SK-N-SH (cell line): Measurements from ENCODE around the gene EYA3. TPM values are rescaled to one million over a fixed set of nuclear protein-coding genes. Genes with fewer than 3 reads are reported as not detected.

Experiments
- CTCF ChIA-PET: fragments of 300-600, 350-600 bp; formaldehyde crosslinking; extraction: SDS; loops from one replicate; lab custom pipeline; 2021; lab: Yijun Ruan, JAX
- POLR2A ChIA-PET: fragments of 350-600 bp; sonication (Branson Sonifier 250); formaldehyde crosslinking; extraction: SDS; loops from one replicate; lab custom pipeline; 2020; ENCODE audit warnings: antibody characterized with exemption, inconsistent platforms; lab: Yijun Ruan, JAX
- DNase-seq: peaks from one replicate; pipeline ENCODE4 v3.0.0; 2012
- H2AFZ ChIP-seq: fragments of 200-600 bp; sonication (generic); 2 replicates; pipeline ENCODE4 v1.8.1; 2016; ENCODE audit warnings: antibody characterized with exemption, mild to moderate bottlenecking, low read depth
- H3F3A ChIP-seq: fragments of 200-600 bp; sonication (generic); replicated peaks from 2 replicates; pipeline ENCODE3; 2016; ENCODE audit warnings: antibody characterized with exemption, mild to moderate bottlenecking; ENCODE audit not compliant: insufficient read depth
- H3K27ac ChIP-seq, 2 experiments: fragments of 200-500 bp in 1 of 2; fragments of 200-600 bp in 1 of 2; sonication (Bioruptor generic) in 1 of 2; sonication (generic), shearing (Covaris generic) in 1 of 2; 2 replicates each; pipeline versions ENCODE4 v1.5.1 to v1.6.1; 2014 to 2016; ENCODE audit warnings: low read depth in 2 of 2, inconsistent platforms in 1 of 2, low read length in 1 of 2, mild to moderate bottlenecking in 1 of 2, mixed read lengths in 1 of 2
- H3K27me3 ChIP-seq: fragments of 200-600 bp; sonication (generic), shearing (Covaris generic); 2 replicates; pipeline ENCODE4 v1.6.1; 2016; ENCODE audit warnings: mixed run types; ENCODE audit not compliant: insufficient read depth
- H3K36me3 ChIP-seq, 2 experiments: fragments of 200-500 bp in 1 of 2; fragments of 200-600 bp in 1 of 2; sonication (Bioruptor generic) in 1 of 2; sonication (generic) in 1 of 2; replicated peaks in 1 of 2; 2 replicates each; pipeline versions ENCODE3 to v1.5.1; 2014 to 2016; ENCODE audit warnings: low read length in 1 of 2, mild to moderate bottlenecking in 1 of 2; ENCODE audit not compliant: insufficient read depth in 2 of 2, control insufficient read depth in 1 of 2
- H3K4me1 ChIP-seq, 2 experiments: fragments of 200-500 bp in 1 of 2; fragments of 200-600 bp in 1 of 2; sonication (Bioruptor generic) in 1 of 2; sonication (generic), shearing (Covaris generic) in 1 of 2; 2 replicates each; pipeline versions ENCODE4 v1.5.1 to v1.6.1; 2014 to 2016; ENCODE audit warnings: low read depth in 1 of 2, low read length in 1 of 2, mixed run types in 1 of 2; ENCODE audit not compliant: insufficient read depth in 2 of 2, control insufficient read depth in 1 of 2
- H3K4me2 ChIP-seq: fragments of 200-600 bp; sonication (generic), shearing (Covaris generic); 2 replicates; pipeline ENCODE4 v1.6.1; 2017; ENCODE audit warnings: mixed run types
- H3K4me3 ChIP-seq, 2 experiments: fragments of 200-500 bp in 1 of 2; fragments of 200-600 bp in 1 of 2; sonication (Bioruptor generic) in 1 of 2; sonication (generic), shearing (Covaris generic) in 1 of 2; 2 replicates each; pipeline versions ENCODE4 v1.5.1 to v1.8.1; 2014 to 2016; ENCODE audit warnings: low read depth in 2 of 2, inconsistent platforms in 1 of 2, low read length in 1 of 2, mild to moderate bottlenecking in 1 of 2, mixed read lengths in 1 of 2, moderate library complexity in 1 of 2
- H3K79me2 ChIP-seq: fragments of 200-600 bp; sonication (generic); 2 replicates; pipeline ENCODE4 v1.8.1; 2017; ENCODE audit warnings: mild to moderate bottlenecking; ENCODE audit not compliant: insufficient read depth
- H3K9ac ChIP-seq: fragments of 200-600 bp; sonication (generic); 2 replicates; pipeline ENCODE4 v1.6.1; 2017; ENCODE audit warnings: mixed run types
- H3K9me2 ChIP-seq: fragments of 200-600 bp; sonication (generic); 2 replicates; pipeline ENCODE4 v1.6.1; 2017; ENCODE audit warnings: mixed run types
- H3K9me3 ChIP-seq: fragments of 200-600 bp; sonication (generic); 2 replicates; pipeline ENCODE4 v1.6.1; 2017; ENCODE audit warnings: mixed run types, mild to moderate bottlenecking, moderate library complexity
- H4K20me1 ChIP-seq: fragments of 200-600 bp; sonication (generic); 2 replicates; pipeline ENCODE4 v1.6.1; 2017; ENCODE audit warnings: mild to moderate bottlenecking, mixed run types; ENCODE audit not compliant: insufficient read depth
- ELF1 ChIP-seq: IDR thresholded peaks from 2 replicates; pipeline ENCODE4 v1.4.0; 2012
- EZH2phosphoT487 ChIP-seq: fragments of 200-600 bp; sonication (generic); IDR thresholded peaks from 2 replicates; pipeline ENCODE4 v1.6.1; 2017; ENCODE audit warnings: low read depth, mixed run types, mild to moderate bottlenecking, antibody characterized with exemption, moderate library complexity, borderline replicate concordance
- FOXM1 ChIP-seq: IDR thresholded peaks from 2 replicates; pipeline ENCODE4 v1.4.0; 2012; ENCODE audit warnings: low read depth, mild to moderate bottlenecking
- MAX ChIP-seq: IDR thresholded peaks from 2 replicates; pipeline ENCODE4 v1.4.0; 2012; ENCODE audit warnings: low read depth
- MXI1 ChIP-seq: IDR thresholded peaks from 2 replicates; pipeline ENCODE4 v1.6.1; 2012; ENCODE audit warnings: mild to moderate bottlenecking, low read depth, low read length, improper control_type of control experiment
- RFX5 ChIP-seq: IDR thresholded peaks from 2 replicates; pipeline ENCODE4 v1.6.1; 2012; ENCODE audit warnings: mild to moderate bottlenecking, improper control_type of control experiment, low read length
- TCF12 ChIP-seq: IDR thresholded peaks from 2 replicates; pipeline ENCODE4 v1.4.0; 2012
- YY1 ChIP-seq: IDR thresholded peaks from 2 replicates; pipeline ENCODE4 v1.4.0; 2012; ENCODE audit warnings: low read depth, mild to moderate bottlenecking
- WGBS: methylation state at CpG from one replicate; pipeline ENCODE4 v1.1.6; 2017; ENCODE audit warnings: low lambda C conversion rate; 5-methylcytosine and 5-hydroxymethylcytosine counted together
- polyA plus RNA-seq, 3 experiments: library from polyadenylated mRNA; depleted of rRNA; stranded (reverse); fragments of >200 nt; gene quantifications; 2 replicates each; pipeline ENCODE4 v1.2.3, GENCODE V29; 2012
- TF ChIP-seq, protein P1 (sequence below): fragments of 200-600 bp; sonication (generic); IDR thresholded peaks from 2 replicates; pipeline ENCODE4 v1.6.1; 2017; ENCODE audit warnings: antibody characterized with exemption, mild to moderate bottlenecking, moderate library complexity
- TF ChIP-seq, protein P2 (sequence below): IDR thresholded peaks from 2 replicates; pipeline ENCODE4; 2012
- TF ChIP-seq, protein P3 (sequence below): IDR thresholded peaks from 2 replicates; pipeline ENCODE4 v1.6.1; 2012; ENCODE audit warnings: mild to moderate bottlenecking, low read depth, low read length, moderate library complexity

EYA3 gene
- polyA plus RNA-seq, 1 of the 3 experiments (the other 2 are of a cell fraction), result 6.5 TPM

GRCh38 chr1:28062806-28063205 is 25.6 kb downstream of the EYA3 start (continued):
- TF ChIP-seq, protein P1, sequence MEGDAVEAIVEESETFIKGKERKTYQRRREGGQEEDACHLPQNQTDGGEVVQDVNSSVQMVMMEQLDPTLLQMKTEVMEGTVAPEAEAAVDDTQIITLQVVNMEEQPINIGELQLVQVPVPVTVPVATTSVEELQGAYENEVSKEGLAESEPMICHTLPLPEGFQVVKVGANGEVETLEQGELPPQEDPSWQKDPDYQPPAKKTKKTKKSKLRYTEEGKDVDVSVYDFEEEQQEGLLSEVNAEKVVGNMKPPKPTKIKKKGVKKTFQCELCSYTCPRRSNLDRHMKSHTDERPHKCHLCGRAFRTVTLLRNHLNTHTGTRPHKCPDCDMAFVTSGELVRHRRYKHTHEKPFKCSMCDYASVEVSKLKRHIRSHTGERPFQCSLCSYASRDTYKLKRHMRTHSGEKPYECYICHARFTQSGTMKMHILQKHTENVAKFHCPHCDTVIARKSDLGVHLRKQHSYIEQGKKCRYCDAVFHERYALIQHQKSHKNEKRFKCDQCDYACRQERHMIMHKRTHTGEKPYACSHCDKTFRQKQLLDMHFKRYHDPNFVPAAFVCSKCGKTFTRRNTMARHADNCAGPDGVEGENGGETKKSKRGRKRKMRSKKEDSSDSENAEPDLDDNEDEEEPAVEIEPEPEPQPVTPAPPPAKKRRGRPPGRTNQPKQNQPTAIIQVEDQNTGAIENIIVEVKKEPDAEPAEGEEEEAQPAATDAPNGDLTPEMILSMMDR, result no peak
- TF ChIP-seq FOXM1 (no peak), MAX (no peak), YY1 (no peak), RFX5 (no peak)

- H3K4me2 ChIP-seq, result peak overlapping the region; percentile 71
- POLR2A ChIA-PET, result interaction anchor here (0.5 to 0.6 kb wide), 2 partner anchors 32 to 1200 kb away, joined by 3 read pairs; no protein-coding TSS in a partner anchor
- peaks cover 65% of the 10 kb centered on the region for H3K79me2 ChIP-seq
These were observed 29.2 kb downstream of the EYA3 start for GRCh38 chr1:28058971-28059878.

More at GRCh38 chr1:28058971-28059878, 29.2 kb downstream of the EYA3 start:
- no peak for DNase-seq
- Histone ChIP-seq H3K36me3 (peaks cover 11 to 21% of the 10 kb centered on the region in 2 experiments), H2AFZ (0 out of 2 replicates have a peak overlapping the region, but pooled peaks have one; percentile 21), H3K27me3 (no peaks in the 10 kb centered on the region), H4K20me1 (no peaks in the 10 kb centered on the region), H3K4me3 (peak overlapping the region; percentile 13 to 41; a peak in 3 of 4 replicates), H3K27ac (peak overlapping the region; percentile 32 to 76; a peak in 3 of 4 replicates), H3F3A (peaks cover under 1% of the 10 kb centered on the region), H3K9me3 (no peaks in the 10 kb centered on the region), H3K9ac (peak overlapping the region; percentile 34; the same call in 1 of the 2 replicates), H3K9me2 (no peaks in the 10 kb centered on the region), H3K4me1 (peaks cover 7 to 19% of the 10 kb centered on the region in 2 experiments; a peak in 3 of 4 replicates)
- 89% methylated on average over 8 of the region's 8 CpGs for WGBS
- CTCF ChIA-PET, result no interaction called here
- TF ChIP-seq, protein P2, sequence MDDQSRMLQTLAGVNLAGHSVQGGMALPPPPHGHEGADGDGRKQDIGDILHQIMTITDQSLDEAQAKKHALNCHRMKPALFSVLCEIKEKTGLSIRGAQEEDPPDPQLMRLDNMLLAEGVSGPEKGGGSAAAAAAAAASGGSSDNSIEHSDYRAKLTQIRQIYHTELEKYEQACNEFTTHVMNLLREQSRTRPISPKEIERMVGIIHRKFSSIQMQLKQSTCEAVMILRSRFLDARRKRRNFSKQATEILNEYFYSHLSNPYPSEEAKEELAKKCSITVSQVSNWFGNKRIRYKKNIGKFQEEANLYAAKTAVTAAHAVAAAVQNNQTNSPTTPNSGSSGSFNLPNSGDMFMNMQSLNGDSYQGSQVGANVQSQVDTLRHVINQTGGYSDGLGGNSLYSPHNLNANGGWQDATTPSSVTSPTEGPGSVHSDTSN, result no peak
- no peak for TF ChIP-seq MXI1
- no peak for TF ChIP-seq ELF1
- TF ChIP-seq, protein P3, sequence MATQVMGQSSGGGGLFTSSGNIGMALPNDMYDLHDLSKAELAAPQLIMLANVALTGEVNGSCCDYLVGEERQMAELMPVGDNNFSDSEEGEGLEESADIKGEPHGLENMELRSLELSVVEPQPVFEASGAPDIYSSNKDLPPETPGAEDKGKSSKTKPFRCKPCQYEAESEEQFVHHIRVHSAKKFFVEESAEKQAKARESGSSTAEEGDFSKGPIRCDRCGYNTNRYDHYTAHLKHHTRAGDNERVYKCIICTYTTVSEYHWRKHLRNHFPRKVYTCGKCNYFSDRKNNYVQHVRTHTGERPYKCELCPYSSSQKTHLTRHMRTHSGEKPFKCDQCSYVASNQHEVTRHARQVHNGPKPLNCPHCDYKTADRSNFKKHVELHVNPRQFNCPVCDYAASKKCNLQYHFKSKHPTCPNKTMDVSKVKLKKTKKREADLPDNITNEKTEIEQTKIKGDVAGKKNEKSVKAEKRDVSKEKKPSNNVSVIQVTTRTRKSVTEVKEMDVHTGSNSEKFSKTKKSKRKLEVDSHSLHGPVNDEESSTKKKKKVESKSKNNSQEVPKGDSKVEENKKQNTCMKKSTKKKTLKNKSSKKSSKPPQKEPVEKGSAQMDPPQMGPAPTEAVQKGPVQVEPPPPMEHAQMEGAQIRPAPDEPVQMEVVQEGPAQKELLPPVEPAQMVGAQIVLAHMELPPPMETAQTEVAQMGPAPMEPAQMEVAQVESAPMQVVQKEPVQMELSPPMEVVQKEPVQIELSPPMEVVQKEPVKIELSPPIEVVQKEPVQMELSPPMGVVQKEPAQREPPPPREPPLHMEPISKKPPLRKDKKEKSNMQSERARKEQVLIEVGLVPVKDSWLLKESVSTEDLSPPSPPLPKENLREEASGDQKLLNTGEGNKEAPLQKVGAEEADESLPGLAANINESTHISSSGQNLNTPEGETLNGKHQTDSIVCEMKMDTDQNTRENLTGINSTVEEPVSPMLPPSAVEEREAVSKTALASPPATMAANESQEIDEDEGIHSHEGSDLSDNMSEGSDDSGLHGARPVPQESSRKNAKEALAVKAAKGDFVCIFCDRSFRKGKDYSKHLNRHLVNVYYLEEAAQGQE, result no peak
- no peak for TF ChIP-seq EZH2phosphoT487
- TF ChIP-seq TCF12, result no peak
- no peak for TF ChIP-seq MAX
